ENCODE results near the gene ACBD6. TPM values are rescaled to one million over a fixed set of nuclear protein-coding genes. Genes with fewer than 3 reads are reported as not detected.

The ACBD6 gene
- total RNA-seq, 1 donor from 2014 or later = 66.1 TPM

DNA sequence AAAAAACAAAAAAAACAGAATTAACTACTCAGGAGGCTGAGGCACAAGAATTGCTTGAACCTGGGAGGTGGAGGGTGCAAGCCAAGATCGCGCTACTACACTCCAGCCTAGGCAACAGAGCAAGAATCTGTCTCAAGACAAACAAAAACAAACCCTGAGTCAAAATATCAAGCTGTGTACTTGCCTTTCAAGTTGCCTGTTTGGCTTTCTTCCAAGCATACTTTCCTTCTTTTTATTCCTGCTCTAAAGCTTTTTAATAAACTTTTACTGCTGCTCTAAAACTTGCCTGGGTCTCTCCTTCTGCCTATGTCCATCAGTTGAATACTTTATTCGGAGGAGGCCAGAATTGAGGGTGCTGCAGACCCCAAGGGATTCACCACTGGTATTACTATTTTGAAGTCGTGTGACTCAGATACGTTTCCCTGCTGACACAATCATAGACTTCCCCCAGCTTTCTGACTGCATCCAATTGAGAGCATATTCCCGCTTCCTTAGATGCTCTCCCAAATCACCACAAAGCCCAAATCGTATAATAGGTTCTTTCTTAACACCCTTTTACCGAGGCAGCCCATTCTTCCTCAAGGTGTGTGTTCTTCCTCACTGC lies 3.5 kb upstream of the ACBD6 start:
- no peak overlapping the region for H3K4me3 ChIP-seq (ENCODE audit: low read depth, low read length)
- DNase-seq (ENCODE audit: low read depth) = no peak
- TF ChIP-seq, protein P1, sequence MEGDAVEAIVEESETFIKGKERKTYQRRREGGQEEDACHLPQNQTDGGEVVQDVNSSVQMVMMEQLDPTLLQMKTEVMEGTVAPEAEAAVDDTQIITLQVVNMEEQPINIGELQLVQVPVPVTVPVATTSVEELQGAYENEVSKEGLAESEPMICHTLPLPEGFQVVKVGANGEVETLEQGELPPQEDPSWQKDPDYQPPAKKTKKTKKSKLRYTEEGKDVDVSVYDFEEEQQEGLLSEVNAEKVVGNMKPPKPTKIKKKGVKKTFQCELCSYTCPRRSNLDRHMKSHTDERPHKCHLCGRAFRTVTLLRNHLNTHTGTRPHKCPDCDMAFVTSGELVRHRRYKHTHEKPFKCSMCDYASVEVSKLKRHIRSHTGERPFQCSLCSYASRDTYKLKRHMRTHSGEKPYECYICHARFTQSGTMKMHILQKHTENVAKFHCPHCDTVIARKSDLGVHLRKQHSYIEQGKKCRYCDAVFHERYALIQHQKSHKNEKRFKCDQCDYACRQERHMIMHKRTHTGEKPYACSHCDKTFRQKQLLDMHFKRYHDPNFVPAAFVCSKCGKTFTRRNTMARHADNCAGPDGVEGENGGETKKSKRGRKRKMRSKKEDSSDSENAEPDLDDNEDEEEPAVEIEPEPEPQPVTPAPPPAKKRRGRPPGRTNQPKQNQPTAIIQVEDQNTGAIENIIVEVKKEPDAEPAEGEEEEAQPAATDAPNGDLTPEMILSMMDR (conservative IDR thresholded peaks at IDR 0.05; ENCODE audit: low read depth, low read length) = no peak

DNA sequence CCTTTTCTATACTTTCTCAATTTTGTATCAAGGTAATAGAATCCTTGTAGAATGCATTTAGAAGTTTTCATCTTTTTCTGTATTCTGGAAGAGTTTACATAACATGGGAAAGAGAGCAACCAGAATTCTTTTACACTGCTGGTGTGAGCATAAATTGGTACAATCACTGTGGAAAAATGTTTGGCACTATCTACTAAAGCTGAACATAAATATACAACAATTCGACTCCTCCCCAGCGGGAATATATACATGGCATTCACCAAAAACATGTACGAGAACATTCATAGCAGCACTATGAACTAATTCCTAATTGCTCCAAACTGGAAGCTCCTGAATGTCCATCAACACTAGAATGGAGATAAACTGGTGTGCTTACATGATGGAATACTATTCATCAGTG lies 1.8 kb upstream of the ACBD6 start:
- TF ChIP-seq, protein P1 (conservative IDR thresholded peaks at IDR 0.05; ENCODE audit: low read depth, low read length) = no peak
- no peak for DNase-seq (ENCODE audit: low read depth)
- no peak overlapping the region for H3K4me3 ChIP-seq (ENCODE audit: low read depth, low read length)

DNA sequence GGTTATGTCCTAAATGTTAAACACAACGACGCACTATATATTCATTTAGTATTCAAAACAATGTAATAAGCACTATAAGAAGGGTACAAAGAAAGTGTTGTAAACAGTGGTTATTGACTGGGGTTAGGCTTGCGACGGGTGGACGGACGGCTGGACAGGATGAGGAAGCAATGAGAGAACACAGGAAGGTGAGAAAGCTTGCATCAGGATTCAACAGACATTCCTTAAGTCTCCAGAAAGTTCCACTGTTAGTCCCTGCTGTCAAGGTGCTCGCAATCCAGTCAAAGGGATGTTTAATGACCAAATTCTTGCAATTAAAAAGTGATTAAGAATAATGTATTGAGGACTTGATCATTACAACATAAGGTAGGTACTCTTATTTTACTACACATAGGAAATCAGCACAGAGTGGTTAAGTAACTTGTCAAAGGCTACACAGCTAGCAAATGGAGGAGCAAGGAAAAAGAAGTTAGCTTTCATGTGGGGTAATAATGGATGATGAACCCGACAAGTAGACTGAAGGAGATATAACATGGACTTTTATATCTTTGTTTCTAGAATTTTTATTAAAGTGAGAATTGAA lies 994 bp upstream of the ACBD6 start:
- peak overlapping the region; percentile 77 for H3K4me3 ChIP-seq (ENCODE audit: low read depth, low read length)
- TF ChIP-seq, protein P1 (conservative IDR thresholded peaks at IDR 0.05; ENCODE audit: low read depth, low read length) = no peak
- no peak for DNase-seq (ENCODE audit: low read depth)

DNA sequence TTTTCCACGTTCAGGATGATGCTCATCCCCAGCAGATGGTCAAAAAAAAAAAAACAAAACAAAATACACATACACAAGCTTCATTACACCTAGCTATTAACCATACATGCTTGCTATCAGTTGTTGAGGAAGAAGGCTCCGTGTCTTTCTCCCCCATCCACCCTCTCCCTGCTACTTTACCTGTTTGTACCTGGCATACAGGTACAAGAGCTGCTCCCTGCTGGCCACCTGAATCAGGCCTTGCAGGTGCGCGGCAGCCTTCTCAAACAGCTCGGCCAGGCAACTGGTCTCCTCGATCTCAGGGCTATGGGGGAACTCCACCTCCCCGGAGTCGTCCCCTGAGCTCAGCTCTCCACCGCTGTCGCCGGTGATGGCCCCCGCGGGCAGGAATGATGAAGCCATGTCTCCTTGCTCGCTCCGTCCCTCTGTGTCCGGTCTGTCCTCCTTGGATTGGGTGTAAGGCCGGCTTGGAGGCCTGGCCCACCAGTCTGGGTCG lies 464 bp downstream of the ACBD6 start:
- TF ChIP-seq, protein P1 (conservative IDR thresholded peaks at IDR 0.05; ENCODE audit: low read depth, low read length) = peak; percentile 7
- DNase-seq (ENCODE audit: low read depth) = no peak
- peak overlapping the region; percentile 77 for H3K4me3 ChIP-seq (ENCODE audit: low read depth, low read length)

DNA sequence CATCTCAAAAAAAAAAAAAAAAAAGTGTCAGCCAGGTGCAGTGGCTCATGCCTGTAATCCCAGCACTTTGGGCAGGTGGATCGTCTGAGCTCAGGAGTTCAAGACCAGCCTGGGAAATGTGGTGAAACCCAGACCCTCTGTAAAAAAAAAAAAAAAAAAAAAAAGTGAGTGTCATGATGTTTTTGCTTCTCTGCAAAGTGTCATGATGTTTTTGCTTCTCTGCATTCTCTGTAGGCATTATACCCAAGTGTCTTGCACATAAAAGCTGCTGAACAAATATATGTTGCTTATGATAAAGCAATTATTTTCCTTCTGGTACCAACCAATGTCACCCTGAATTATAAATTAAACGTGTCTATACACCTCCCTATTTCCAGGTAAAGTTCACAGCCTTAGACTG lies 1.7 kb downstream of the ACBD6 start:
- DNase-seq (ENCODE audit: low read depth) = no peak
- no peak overlapping the region for H3K4me3 ChIP-seq (ENCODE audit: low read depth, low read length)
- TF ChIP-seq, protein P1 (conservative IDR thresholded peaks at IDR 0.05; ENCODE audit: low read depth, low read length) = no peak

DNA sequence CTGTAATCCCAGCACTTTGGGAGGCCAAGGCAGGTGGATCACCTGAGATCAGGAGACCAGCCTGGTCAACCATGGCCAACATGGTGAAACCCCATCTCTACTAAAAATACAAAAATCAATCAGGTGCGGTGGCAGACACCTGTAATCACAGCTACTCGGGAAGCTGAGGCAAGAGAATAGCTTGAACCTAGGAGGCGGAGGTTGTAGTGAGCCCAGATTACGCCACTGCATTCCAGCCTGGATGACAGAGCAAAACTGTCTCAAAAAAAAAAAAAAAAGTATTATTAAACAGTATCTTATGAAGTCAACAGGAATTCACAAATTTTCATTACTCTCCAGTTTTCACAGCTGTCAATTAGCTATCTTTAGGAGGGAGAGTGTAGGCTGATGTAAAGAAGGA lies 3.8 kb downstream of the ACBD6 start:
- TF ChIP-seq, protein P1 (conservative IDR thresholded peaks at IDR 0.05; ENCODE audit: low read depth, low read length) = no peak
- no peak overlapping the region for H3K4me3 ChIP-seq (ENCODE audit: low read depth, low read length)

DNA sequence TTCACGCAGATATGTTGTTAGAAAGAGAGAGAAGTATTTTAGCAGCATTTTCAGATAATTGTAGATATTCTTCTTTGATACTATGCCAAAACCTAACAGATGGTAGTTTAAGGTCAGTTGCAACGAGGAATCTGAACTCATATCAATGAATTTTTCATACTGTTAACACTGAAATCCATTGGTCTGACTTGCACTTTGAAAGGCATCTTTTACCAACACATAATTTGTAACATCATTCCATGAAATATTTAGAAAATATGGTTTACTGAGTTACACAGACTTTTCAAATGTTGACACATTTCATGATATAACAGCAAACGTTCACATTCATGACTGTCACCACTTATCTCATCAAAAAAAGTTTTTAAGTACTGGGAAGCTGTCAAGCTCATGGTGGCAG lies 4.6 kb downstream of the ACBD6 start:
- DNase-seq (ENCODE audit: low read depth) = no peak
- TF ChIP-seq, protein P1 (conservative IDR thresholded peaks at IDR 0.05; ENCODE audit: low read depth, low read length) = no peak

More for the DNA sequence above, 3.8 kb downstream of the ACBD6 start:
- no peak for DNase-seq (ENCODE audit: low read depth)

More for the DNA sequence above, 4.6 kb downstream of the ACBD6 start:
- H3K4me3 ChIP-seq (ENCODE audit: low read depth, low read length) = no peak overlapping the region

Measured in epithelial cell of proximal tubule (primary cell).